ENCODE measurements around the gene FOXK2.

GRCh38 chr17:82609655-82610054 is 90.1 kb downstream of the FOXK2 start:
- TF ChIP-seq EZH2 (IDR thresholded peaks at IDR 0.05; ENCODE audit: low read depth): no peak
- no peak for TF ChIP-seq CTCF (conservative IDR thresholded peaks at IDR 0.05)

Data from PC-9 (cell line).